ENCODE measurements around the gene SYNDIG1. TPM values are rescaled to one million over a fixed set of nuclear protein-coding genes. Genes with fewer than 3 reads are reported as not detected.

SYNDIG1 gene
- total and polyA plus RNA-seq, 2 donors: 1.7 to 2.2 TPM

DNA sequence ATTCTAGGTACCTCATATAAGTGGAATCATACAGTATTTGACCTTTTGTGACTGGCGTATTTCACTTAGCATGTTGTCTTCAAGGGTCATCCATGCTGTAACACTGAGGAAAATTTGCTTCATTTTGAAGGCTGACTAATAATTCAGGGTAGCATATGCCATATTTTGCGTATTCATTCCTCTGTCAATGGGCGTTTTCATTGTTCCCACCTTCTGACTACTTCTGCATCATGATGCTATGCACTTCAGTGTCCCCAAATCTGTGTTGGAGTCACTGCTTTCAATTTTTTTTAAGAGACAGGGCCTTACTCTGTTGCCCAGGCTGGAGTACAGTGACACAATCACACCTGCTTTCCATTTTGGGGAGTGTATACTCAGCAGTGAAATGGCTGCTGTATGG lies 51.6 kb downstream of the SYNDIG1 start:
- no peak for DNase-seq (ENCODE audit: extremely low spot score)
- WGBS: 89% methylated on average over 3 of the region's 3 CpGs
- H3K27ac ChIP-seq (ENCODE audit: low read depth): no peak overlapping the region
- H3K4me3 ChIP-seq (ENCODE audit: low read depth, low read length): no peak overlapping the region
- no peaks in the 10 kb centered on the region for H3K36me3 ChIP-seq (ENCODE audit: insufficient read depth)
- no peaks in the 10 kb centered on the region for H3K4me1 ChIP-seq (ENCODE audit: insufficient read depth)

DNA sequence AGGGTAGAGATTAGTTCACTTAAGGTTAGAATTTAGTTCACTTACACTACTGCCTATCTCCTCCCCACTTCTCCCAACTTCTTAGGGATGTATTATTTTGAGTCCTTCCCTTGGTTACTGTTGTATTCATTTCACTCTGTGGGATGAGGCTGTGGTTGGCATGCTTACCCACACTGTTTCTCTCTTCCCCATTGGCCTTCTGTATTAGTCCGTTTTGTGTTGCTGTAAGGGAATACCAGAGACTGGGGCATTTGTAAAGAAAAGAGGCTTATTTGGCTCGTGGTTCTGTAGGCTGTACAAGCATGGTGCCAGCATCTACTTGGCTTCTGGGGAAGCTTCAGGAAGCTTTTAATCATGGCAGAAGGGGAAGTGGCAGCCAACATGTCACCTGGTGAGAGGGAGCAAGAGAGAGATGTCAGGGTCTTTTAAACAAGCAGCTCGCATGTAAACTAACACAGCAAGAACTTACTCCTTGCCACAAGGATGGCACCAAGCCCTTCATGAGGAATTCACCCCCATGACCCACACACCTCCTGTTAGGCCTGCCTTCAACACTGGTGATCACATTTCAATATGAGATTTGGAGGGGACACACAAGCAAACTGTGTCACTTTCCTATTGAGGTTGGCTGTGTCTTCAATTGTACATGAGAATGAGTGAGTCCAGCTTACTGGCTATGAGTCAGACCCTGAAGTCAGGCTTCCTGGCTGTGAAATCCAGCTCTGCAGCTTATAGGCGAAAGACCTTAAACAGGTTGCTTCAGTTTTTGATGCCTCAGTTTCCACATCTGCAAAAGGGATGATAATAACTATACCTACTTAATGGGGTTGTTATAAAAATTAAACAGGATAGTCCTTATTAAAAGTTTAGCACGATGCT lies 53.3 kb downstream of the SYNDIG1 start:
- WGBS: 78% methylated on average over 5 of the region's 5 CpGs
- Histone ChIP-seq H3K4me3 (ENCODE audit: low read depth, low read length) (no peak overlapping the region), H3K27ac (ENCODE audit: low read depth) (no peak overlapping the region), H3K4me1 (ENCODE audit: insufficient read depth) (no peaks in the 10 kb centered on the region), H3K36me3 (ENCODE audit: insufficient read depth) (no peaks in the 10 kb centered on the region)
- no peak for DNase-seq (ENCODE audit: extremely low spot score)

DNA sequence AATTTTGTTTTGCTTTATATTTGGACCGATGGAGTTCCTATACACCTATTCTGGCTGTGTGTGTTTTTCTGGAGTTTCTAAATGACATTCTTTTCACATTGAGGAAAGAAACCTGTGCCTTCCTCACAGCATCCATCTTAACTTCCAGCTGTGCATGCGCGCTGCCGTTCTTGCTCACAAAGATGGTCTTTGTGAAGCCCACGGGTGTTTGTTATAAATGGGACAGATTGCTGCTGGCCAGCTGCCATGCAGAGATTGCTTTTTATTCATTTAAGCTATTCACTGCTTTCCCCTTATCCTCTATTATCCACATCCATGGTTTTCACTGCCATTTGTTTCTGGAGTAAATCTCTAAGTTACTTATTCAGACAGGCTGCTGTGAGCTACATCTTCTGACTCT lies 54.2 kb downstream of the SYNDIG1 start:
- Histone ChIP-seq H3K4me3 (ENCODE audit: low read depth, low read length) (no peak overlapping the region), H3K36me3 (ENCODE audit: insufficient read depth) (no peaks in the 10 kb centered on the region), H3K27ac (ENCODE audit: low read depth) (no peak overlapping the region), H3K4me1 (ENCODE audit: insufficient read depth) (no peaks in the 10 kb centered on the region)
- WGBS: 59% methylated on average over 5 of the region's 5 CpGs
- no peak for DNase-seq (ENCODE audit: extremely low spot score)

DNA sequence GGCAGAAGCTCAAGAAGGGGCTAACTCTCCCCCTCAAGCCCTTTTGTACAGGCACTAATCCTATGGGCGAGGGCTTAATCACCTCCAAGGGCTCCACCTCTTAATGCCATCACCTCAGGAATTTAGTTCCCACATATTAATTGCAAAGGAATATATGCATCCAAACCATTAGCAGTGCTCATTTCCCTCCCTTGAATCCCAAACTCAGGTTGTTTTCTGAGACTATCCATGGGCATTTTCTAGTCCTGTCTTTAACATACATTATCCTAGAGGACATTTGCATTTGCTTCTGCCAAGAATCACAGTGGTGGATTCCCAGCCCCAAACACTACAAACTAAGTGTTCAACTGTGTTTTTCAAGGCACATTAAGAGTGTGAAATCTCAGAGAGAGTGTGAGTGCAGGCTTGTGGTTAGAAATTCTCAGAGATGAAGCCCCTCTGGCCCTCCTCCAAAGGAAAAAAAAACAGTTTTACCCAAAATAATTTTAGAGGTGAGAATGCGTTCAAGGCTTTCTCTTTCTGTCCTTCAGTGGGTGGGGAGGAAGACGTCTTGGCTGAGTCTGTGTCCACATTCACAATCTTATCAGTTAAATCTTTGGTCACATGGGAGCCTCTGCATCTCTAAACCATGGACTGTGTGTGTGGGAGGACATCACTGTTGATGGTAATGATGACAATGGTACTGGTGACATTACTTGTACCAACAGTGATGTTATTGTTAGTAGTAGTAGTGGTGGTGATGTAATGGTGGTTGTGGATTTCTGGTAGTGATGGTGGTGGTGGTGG lies 59.3 kb downstream of the SYNDIG1 start:
- WGBS: 65% methylated on average over 3 of the region's 3 CpGs
- H3K36me3 ChIP-seq (ENCODE audit: insufficient read depth): no peaks in the 10 kb centered on the region
- H3K4me3 ChIP-seq (ENCODE audit: low read depth, low read length): no peak overlapping the region
- no peak overlapping the region for H3K27ac ChIP-seq (ENCODE audit: low read depth)
- DNase-seq (ENCODE audit: extremely low spot score): no peak
- H3K4me1 ChIP-seq (ENCODE audit: insufficient read depth): no peaks in the 10 kb centered on the region

DNA sequence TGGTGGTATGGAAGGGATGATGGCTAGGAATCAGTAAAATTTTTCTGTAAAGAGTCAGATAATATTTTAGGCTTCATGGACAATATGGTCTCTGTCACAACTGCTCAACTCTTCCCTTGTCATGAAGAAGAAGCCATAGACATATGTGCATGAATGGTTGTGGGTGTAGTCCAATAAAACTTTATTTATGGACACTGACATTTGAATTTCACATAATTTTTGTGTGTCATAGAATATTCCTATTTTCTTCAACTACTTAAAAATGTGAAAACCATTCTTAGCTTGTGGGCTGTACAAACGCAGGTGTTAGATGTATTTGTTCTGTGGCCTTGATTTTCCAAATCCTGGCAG lies 59.9 kb downstream of the SYNDIG1 start:
- DNase-seq (ENCODE audit: extremely low spot score): no peak
- H3K27ac ChIP-seq (ENCODE audit: low read depth): no peak overlapping the region
- no peaks in the 10 kb centered on the region for H3K36me3 ChIP-seq (ENCODE audit: insufficient read depth)
- no peak overlapping the region for H3K4me3 ChIP-seq (ENCODE audit: low read depth, low read length)
- no peaks in the 10 kb centered on the region for H3K4me1 ChIP-seq (ENCODE audit: insufficient read depth)
- 91% methylated on average over 1 of the region's 1 CpG for WGBS

DNA sequence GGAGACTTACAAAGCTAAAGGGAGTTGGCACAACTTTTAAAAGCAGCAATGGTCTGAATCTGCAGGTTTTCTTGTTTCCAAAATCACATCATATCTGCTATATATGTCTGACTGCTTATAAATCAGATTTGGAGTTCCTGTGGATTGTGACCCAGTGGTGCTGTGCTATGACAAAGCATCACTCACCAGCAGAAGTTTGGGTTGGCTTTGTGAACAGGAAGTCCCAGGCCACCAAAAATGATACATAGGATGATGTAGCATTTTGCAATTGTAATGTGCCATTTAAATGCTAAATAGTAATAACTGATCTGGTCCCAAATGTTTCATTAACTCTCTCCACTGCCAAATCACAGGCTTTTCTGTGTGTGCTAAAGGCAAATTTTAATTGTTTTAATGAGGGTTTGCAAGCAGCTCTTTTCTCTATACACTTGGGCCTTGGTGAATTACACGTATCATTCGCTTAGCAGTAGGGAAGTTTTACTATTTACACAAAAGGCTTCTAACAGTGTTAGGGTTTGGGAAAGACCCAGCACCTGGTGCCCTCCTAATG lies 60.8 kb downstream of the SYNDIG1 start:
- no peak for DNase-seq (ENCODE audit: extremely low spot score)
- H3K36me3 ChIP-seq (ENCODE audit: insufficient read depth): no peaks in the 10 kb centered on the region
- H3K4me1 ChIP-seq (ENCODE audit: insufficient read depth): no peaks in the 10 kb centered on the region
- WGBS: 80% methylated on average over 2 of the region's 2 CpGs
- no peak overlapping the region for H3K27ac ChIP-seq (ENCODE audit: low read depth)
- no peak overlapping the region for H3K4me3 ChIP-seq (ENCODE audit: low read depth, low read length)

DNA sequence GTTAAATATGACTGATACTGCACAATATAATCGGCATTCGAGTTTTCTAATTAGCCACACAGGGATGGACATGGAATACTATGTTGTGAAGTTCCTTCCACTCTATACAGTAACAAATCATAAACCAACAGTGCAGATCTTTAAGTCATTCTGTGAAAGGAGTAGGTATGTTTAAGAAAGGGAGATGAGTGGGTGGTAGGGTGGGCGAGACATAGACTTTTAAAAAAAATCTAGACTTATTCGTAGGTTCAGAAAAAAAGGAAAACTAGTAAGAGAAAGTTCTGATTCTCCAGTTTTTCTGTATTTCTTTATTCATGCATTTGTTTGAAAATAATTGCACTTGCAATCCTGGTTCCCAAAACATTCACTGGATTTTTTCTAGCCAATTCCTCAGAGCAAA lies 61.8 kb downstream of the SYNDIG1 start:
- Histone ChIP-seq H3K4me1 (ENCODE audit: insufficient read depth) (no peaks in the 10 kb centered on the region), H3K4me3 (ENCODE audit: low read depth, low read length) (no peak overlapping the region), H3K36me3 (ENCODE audit: insufficient read depth) (no peaks in the 10 kb centered on the region), H3K27ac (ENCODE audit: low read depth) (no peak overlapping the region)
- 88% methylated on average over 4 of the region's 4 CpGs for WGBS
- no peak for DNase-seq (ENCODE audit: extremely low spot score)

DNA sequence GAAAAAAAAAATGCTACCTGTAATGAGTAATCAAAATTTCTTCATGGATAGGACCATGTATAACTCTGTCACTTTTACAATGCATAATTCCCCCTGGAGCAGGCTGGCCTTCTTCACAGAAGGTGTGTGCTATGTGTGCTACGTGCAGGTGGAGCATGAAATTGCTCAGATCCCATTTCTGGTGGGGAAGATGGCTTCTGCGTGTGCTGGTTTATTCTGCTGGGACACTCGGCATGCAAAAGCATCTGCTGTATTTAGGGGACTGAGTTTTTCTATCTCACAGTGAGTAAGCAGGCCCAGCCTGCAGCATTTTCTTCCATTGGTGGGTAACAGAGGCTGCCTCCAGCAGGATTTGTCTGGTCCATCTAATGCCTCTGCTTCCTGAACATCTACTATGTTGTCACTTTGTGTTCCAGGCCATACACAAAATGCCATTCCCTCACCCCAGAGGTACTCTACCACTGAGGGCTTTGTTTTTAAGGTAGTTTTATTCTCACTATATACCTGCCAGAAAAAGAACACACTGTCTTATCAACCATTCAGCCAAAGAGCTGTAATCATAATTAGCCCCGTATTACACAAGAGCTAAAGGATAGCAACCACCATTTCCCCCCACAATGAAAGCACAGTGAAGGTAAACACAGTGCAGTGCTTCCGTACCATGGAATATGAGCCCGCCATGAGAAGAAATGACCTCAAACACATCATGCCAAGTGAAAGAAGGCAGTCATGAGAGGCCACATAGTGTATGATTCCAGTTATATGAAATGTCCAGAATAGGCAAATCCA lies 62.4 kb downstream of the SYNDIG1 start:
- no peak for DNase-seq (ENCODE audit: extremely low spot score)
- Histone ChIP-seq H3K36me3 (ENCODE audit: insufficient read depth) (no peaks in the 10 kb centered on the region), H3K4me1 (ENCODE audit: insufficient read depth) (no peaks in the 10 kb centered on the region), H3K27ac (ENCODE audit: low read depth) (no peak overlapping the region), H3K4me3 (ENCODE audit: low read depth, low read length) (no peak overlapping the region)
- WGBS: 84% methylated on average over 6 of the region's 6 CpGs

DNA sequence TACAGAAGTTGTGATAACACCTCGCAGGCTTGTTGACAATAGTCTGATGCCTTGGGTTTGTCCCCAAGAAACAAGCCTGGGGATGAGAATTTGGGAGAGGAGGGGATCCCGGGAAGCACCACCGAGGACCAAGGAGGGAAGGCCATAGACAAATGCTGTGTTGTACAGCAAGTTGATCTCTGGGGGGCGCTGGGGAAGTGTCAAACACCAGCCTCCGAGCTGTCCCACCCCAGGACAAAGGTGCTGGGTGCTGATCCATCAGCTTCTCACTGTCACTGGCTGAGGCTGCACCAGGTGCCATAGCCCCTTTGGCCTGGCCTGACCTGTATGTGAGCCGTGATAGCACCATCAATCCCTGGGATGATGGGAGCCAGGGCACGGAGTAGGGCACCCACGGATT lies 64.0 kb downstream of the SYNDIG1 start:
- no peak overlapping the region for H3K4me3 ChIP-seq (ENCODE audit: low read depth, low read length)
- no peaks in the 10 kb centered on the region for H3K36me3 ChIP-seq (ENCODE audit: insufficient read depth)
- H3K4me1 ChIP-seq (ENCODE audit: insufficient read depth): no peaks in the 10 kb centered on the region
- WGBS: 87% methylated on average over 8 of the region's 8 CpGs
- no peak overlapping the region for H3K27ac ChIP-seq (ENCODE audit: low read depth)
- DNase-seq (ENCODE audit: extremely low spot score): no peak

DNA sequence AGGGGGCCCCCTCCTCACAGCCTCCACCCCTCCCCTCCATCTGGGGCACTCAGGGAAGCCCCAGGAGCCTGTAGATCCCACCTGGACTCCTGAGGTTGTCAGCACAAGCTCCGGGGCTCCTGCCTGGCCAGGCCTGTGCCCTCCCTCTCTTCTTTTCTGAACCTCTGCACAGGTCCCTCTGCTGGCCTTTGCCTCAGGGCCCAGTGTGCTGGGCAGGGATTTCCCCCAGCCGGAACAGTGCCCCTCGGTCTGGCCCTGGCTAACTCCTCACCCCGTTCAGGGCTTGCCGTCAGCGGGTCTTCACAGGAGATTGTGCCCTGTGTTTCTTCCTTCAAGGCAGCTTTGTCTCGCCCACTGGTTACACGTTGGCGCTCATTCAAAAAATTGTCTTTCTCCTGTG lies 64.9 kb downstream of the SYNDIG1 start:
- H3K4me3 ChIP-seq (ENCODE audit: low read depth, low read length): no peak overlapping the region
- H3K36me3 ChIP-seq (ENCODE audit: insufficient read depth): no peaks in the 10 kb centered on the region
- 83% methylated on average over 9 of the region's 9 CpGs for WGBS
- no peak overlapping the region for H3K27ac ChIP-seq (ENCODE audit: low read depth)
- no peak for DNase-seq (ENCODE audit: extremely low spot score)
- no peaks in the 10 kb centered on the region for H3K4me1 ChIP-seq (ENCODE audit: insufficient read depth)

DNA sequence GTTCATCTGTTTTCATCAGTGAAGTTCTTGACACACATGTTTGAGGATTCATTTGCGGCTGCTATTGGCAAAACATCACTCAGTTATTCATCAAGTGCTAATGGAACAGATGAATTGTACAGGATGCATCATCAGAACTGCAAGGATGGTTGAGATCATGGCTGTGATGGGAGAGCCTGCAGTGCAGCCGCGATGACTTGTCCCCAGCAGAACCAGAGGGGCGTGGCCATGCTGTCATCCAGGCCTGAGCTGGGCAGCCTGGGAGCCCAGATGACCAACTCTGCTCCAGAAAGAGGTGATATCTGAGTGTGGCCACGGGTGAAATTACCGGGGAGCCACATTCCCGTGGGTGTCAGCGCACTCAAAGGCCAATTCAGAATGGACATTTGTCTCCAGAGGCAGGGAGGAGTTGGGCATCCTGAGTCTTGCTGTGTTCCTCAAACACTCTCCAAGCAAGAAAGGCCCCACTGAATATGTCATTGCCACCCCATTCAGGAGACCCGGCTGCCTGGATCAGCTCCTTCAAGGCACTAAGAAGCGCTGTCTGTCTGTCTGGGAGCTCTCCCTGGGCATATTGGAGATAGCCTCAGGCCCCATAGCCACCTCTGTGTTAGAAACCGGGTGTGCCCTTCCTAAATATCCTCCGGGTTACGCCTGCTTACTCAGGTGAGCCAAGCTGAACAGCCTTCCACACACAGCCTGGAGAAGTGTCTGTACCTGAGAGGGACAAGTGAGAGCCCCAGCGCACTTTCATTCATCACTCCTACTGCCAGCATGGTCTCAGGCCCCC lies 66.7 kb downstream of the SYNDIG1 start:
- Histone ChIP-seq H3K27ac (ENCODE audit: low read depth) (no peak overlapping the region), H3K4me3 (ENCODE audit: low read depth, low read length) (no peak overlapping the region), H3K36me3 (ENCODE audit: insufficient read depth) (no peaks in the 10 kb centered on the region), H3K4me1 (ENCODE audit: insufficient read depth) (no peaks in the 10 kb centered on the region)
- no peak for DNase-seq (ENCODE audit: extremely low spot score)
- 90% methylated on average over 14 of the region's 14 CpGs for WGBS

DNA sequence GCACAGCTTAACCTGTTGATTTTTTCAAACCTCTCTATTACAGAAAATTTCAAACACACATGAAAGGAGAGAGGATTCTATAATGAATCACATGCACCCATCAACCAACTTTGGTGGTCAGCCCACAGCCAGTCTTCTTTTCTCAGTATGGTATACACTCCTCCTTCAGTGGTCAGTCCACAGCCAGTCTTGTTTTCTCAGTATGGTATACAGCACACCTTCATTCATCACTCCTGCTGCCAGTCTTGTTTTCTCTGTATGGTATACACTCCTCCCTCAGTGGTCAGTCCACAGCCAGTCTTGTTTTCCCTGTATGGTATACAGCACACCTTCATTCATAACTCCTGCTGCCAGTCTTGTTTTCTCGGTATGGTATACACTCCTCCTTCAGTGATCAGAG lies 67.8 kb downstream of the SYNDIG1 start:
- 95% methylated on average over 1 of the region's 1 CpG for WGBS
- no peaks in the 10 kb centered on the region for H3K36me3 ChIP-seq (ENCODE audit: insufficient read depth)
- no peaks in the 10 kb centered on the region for H3K4me1 ChIP-seq (ENCODE audit: insufficient read depth)
- no peak overlapping the region for H3K27ac ChIP-seq (ENCODE audit: low read depth)
- DNase-seq (ENCODE audit: extremely low spot score): no peak
- H3K4me3 ChIP-seq (ENCODE audit: low read depth, low read length): no peak overlapping the region

DNA sequence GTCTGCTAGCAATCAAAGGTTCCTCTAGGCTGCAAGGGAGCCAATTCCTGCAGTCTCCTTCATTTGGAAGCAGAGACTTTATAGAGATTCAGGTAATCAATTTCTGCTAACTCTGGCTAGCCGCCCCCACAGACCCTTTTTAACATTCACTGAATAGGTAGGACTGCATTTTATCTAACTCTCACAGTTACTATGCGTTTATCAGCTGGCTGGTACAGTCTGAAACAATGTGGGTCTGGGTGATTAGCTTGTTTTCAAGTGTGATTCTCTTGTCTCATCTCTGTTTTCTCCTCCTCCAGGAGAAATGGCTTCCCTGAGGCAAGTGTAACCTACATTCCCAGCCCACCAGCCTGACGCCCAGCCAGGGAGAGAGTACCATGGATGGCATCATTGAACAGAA lies 73.3 kb downstream of the SYNDIG1 start:
- DNase-seq (ENCODE audit: extremely low spot score): no peak
- Histone ChIP-seq H3K27ac (ENCODE audit: low read depth) (no peak overlapping the region), H3K4me1 (ENCODE audit: insufficient read depth) (no peaks in the 10 kb centered on the region), H3K36me3 (ENCODE audit: insufficient read depth) (no peaks in the 10 kb centered on the region), H3K4me3 (ENCODE audit: low read depth, low read length) (no peak overlapping the region)
- 81% methylated on average over 3 of the region's 3 CpGs for WGBS

All from urinary bladder (tissue), 4 donors.